Esophagus muscularis mucosa (tissue), 4 donors: ENCODE data around the gene MAGEF1. TPM values are rescaled to one million over a fixed set of nuclear protein-coding genes. Genes with fewer than 3 reads are reported as not detected.

Experiments used
- DNase-seq: peaks from one replicate; pipeline ENCODE4 v3.0.0-alpha.2; 2017; ENCODE audit errors: extremely low spot score
- H3K27ac ChIP-seq, 4 donors: fragments of 200-600 bp; sonication (generic); replicated peaks in 1 of 4; 1 replicate in 3 of 4; 2 replicates in 1 of 4; pipeline ENCODE4 v1.5.1; 2016 to 2019; ENCODE audit warnings: mild to moderate bottlenecking in 1 of 4
- H3K27me3 ChIP-seq, 4 donors: fragments of 200-600 bp; sonication (generic); one replicate each; pipeline versions ENCODE4 v1.5.1 to v1.6.0; 2016 to 2019
- H3K36me3 ChIP-seq, 4 donors: fragments of 200-600 bp; sonication (generic); one replicate each; pipeline ENCODE4 v1.5.1; 2016 to 2019
- H3K4me1 ChIP-seq, 4 donors: fragments of 200-600 bp; sonication (generic); one replicate each; pipeline ENCODE4 v1.5.1; 2016 to 2019
- H3K4me3 ChIP-seq, 4 donors: fragments of 200-600 bp; sonication (generic); 1 replicate in 2 of 4; 2 replicates in 2 of 4; pipeline ENCODE4 v1.5.1; 2016 to 2019; ENCODE audit warnings: mild to moderate bottlenecking in 4 of 4, moderate library complexity in 1 of 4
- H3K9me3 ChIP-seq, 4 donors: fragments of 200-600 bp; sonication (generic); 1 replicate in 3 of 4; 2 replicates in 1 of 4; pipeline ENCODE4 v1.5.1; 2016 to 2019
- CTCF ChIP-seq, 3 experiments: fragments of 200-600 bp in 2 of 3; fragments of 450-650 bp in 1 of 3; sonication (generic) in 2 of 3; IDR thresholded peaks; one replicate each; pipeline ENCODE4 v1.5.1; 2017 to 2019; ENCODE audit warnings: antibody characterized with exemption in 3 of 3, mild to moderate bottlenecking in 2 of 3, moderate library complexity in 1 of 3
- EP300 ChIP-seq: sonication (generic); formaldehyde crosslinking; IDR thresholded peaks from one replicate; pipeline ENCODE4 v1.6.1; 2017; ENCODE audit warnings: antibody characterized with exemption
- POLR2A ChIP-seq: fragments of 450-650 bp; IDR thresholded peaks from one replicate; pipeline ENCODE4 v1.6.1; 2017; ENCODE audit warnings: antibody characterized with exemption, moderate library complexity, mild to moderate bottlenecking, low read depth
- POLR2AphosphoS5 ChIP-seq, 2 donors: sonication (generic); formaldehyde crosslinking; IDR thresholded peaks; one replicate each; pipeline ENCODE4 v1.6.1; 2017; ENCODE audit warnings: antibody characterized with exemption in 2 of 2
- WGBS: methylation state at CpG from one replicate; pipeline ENCODE4 v1.1.5; 2018; 5-methylcytosine and 5-hydroxymethylcytosine counted together
- intact Hi-C: fragments of 100-400 bp; cut with DNase I; formaldehyde crosslinking; loops from one replicate; pipeline ENCODE4 v1.15.1; 2023
- total RNA-seq, 4 donors: library from RNA; depleted of rRNA; stranded (reverse); fragments of >200 nt; gene quantifications; one replicate each; pipeline versions ENCODE4 v1.1.0 to v1.2.1, GENCODE V29; 2016

The MAGEF1 gene
- total RNA-seq, 4 donors from 2014 or later, result 23.5 to 50.9 (median 34.1) TPM

DNA sequence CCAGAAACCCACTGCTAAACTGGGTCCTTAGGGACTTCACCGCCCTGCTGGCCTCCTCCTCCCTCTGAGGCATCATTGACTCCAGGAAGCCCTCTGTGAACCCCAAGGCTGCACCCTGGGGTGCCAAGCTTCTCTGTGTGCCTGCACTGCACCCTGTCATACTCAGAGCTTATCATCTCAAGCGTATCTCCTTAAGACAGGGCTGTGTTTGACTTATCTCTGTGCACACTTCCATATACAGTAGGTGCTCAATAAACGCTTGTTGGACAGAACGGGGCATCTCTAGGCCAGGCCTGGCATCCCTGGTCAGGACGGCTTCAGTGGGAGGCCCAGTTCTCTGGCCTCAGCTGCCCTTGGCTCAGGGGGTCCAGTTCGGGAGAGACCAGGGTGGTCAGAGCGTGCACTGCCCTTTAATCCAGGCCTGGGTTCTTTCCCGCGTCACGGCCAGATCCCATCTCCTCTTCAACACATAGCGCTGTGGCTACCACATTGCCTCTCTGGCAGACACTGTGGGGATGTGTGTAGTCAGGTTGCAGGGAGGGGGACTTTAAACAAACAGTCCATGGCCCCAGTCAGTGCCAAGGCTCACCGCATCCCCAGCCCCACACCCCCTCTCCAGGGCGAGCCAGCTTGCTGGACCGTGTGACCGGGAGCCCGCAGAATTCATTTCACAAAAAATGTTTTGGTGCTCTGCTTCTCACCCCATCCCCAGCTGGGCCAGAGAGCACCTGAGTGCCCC is 33.4 kb downstream of the MAGEF1 start:
- WGBS, result 65% methylated on average over 9 of the region's 16 CpGs
- H3K27me3 ChIP-seq, result no peaks in the 10 kb centered on the region
- H3K27ac ChIP-seq, result peak overlapping the region in 1 of 4 donors; percentile 23

DNA sequence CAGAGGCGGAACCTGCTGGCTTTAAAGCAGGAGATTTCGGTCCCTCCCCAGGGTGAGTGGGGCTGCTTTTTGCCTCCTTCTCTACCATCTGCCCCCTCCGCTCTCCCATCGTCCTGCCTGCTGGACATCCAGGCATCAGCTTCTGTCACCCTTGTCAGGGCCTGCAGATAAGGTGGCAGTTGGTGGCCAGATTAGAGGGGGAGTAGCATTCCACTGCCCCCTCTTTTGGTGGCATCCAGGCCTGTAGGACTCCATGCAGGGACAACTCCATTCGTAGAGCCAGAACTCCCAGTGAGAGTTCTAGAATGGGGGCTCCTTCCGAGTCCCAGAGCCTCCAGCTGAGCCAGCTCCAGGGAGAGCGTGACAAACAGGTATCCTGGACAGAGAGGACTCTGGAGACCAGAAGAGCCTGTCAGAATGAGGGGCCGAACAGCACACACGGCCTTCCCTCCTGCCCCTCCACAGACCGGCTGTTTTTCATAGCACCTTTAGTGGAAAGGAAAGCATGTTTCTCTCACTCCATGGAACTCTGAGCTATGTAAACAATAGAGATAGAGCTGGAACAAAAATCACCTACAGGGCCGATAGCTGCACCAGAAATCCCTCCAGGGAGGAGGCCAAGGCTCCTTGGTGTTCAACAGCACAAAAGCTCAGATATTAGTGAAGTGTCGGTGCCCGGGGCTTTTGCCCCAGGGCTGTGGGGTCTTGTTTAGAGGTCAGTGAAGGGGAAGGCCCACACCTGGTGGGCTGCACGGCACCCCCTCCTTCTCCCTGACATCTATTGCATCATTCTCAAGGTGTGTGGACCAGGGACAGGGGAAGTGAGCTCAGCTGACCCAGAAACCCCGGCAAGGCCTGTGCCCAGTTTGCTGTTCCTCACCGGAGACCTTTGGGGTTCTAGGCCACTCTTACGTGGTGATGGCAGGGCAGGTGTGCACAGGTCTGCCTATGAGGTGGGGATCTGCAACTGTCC is 34.2 kb downstream of the MAGEF1 start:
- WGBS, result 66% methylated on average over 14 of the region's 17 CpGs
- H3K27ac ChIP-seq, result no peak overlapping the region
- DNase-seq, result no peak
- H3K27me3 ChIP-seq, result no peaks in the 10 kb centered on the region
- H3K36me3 ChIP-seq, result no peaks in the 10 kb centered on the region
- intact Hi-C loops, result no loop called here
- H3K9me3 ChIP-seq, result no peaks in the 10 kb centered on the region
- no peak overlapping the region for H3K4me3 ChIP-seq
- no peak for TF ChIP-seq EP300
- no peak for TF ChIP-seq CTCF (IDR thresholded peaks at IDR 0.05)
- peaks cover 7 to 26% (median 24%) of the 10 kb centered on the region in 4 donors for H3K4me1 ChIP-seq

More for the DNA sequence above, 33.4 kb downstream of the MAGEF1 start:
- Histone ChIP-seq H3K9me3 (no peaks in the 10 kb centered on the region), H3K4me1 (peaks cover 7 to 26% (median 24%) of the 10 kb centered on the region in 4 donors), H3K4me3 (peak overlapping the region in 1 of 4 donors; percentile 6), H3K36me3 (no peaks in the 10 kb centered on the region)
- no peak for DNase-seq
- TF ChIP-seq POLR2A (no peak), EP300 (no peak)
- intact Hi-C loops, result no loop called here

DNA sequence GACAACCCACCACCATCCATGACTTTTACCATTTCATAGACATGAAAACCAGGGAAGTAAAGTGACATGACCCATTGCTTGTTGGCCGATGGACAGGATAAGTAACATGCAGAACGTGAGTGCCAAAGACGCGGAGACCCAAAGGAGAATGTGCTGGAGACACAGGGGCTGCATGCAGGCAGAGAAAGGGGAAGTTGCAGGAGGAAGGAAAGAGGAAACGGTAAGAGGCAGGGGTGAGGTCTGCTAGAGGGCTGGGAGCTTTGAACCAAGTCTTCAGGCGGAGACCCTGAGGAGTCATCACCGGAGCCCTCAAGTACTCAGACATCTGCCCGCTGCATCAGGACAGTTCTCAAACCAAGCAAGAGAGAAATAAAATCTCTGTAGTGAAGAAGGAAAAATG is 34.9 kb downstream of the MAGEF1 start:
- H3K36me3 ChIP-seq, result no peaks in the 10 kb centered on the region
- intact Hi-C loops, result no loop called here
- no peak overlapping the region for H3K27ac ChIP-seq
- no peaks in the 10 kb centered on the region for H3K27me3 ChIP-seq
- no peaks in the 10 kb centered on the region for H3K9me3 ChIP-seq
- WGBS, result 66% methylated on average over 8 of the region's 8 CpGs
- H3K4me1 ChIP-seq, result peaks cover 7 to 26% (median 24%) of the 10 kb centered on the region in 4 donors
- DNase-seq, result no peak
- H3K4me3 ChIP-seq, result no peak overlapping the region
- TF ChIP-seq CTCF (IDR thresholded peaks at IDR 0.05) (no peak), POLR2A (no peak), POLR2AphosphoS5 (IDR thresholded peaks at IDR 0.05) (no peak), EP300 (no peak)

DNA sequence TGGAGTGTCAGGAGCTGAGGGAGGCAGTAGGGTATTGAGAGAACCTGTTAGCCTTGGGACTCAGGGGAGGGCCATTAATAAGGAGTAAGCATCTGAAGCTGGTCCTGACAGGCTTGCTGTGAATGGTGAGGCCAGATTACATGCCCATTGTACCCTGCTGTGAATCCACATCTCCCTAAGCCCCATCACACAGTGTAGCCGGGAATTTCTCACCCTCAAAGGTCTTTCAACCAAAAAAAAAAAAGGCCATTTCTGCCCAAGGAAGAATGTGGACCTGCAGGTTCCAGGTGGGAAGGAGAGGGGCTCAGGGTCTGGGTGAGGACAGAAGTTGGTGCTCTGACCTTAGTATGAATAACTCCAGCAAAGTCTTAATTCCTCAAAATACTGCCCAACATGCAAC is 37.2 kb downstream of the MAGEF1 start:
- intact Hi-C loops, result no loop called here
- Histone ChIP-seq H3K27ac (no peak overlapping the region), H3K4me3 (no peak overlapping the region), H3K9me3 (no peaks in the 10 kb centered on the region), H3K36me3 (no peaks in the 10 kb centered on the region), H3K27me3 (no peaks in the 10 kb centered on the region), H3K4me1 (peaks cover 7 to 25% (median 24%) of the 10 kb centered on the region in 4 donors)
- 100% methylated on average over 1 of the region's 1 CpG for WGBS
- TF ChIP-seq POLR2AphosphoS5 (IDR thresholded peaks at IDR 0.05) (no peak), CTCF (IDR thresholded peaks at IDR 0.05) (no peak), EP300 (no peak), POLR2A (no peak)
- DNase-seq, result no peak
